HEK293 (cell line): ENCODE results near the gene DENND6B.

ENCODE experiments used
- ZNF660 ChIP-seq: fragments of 450-650 bp; IDR thresholded peaks from 2 replicates; pipeline ENCODE4 v1.5.1; 2018; ENCODE audit warnings: missing biosample characterization, mild to moderate bottlenecking, missing genetic modification characterization
- TF ChIP-seq, protein P1 (sequence below): fragments of 450-650 bp; formaldehyde crosslinking; IDR thresholded peaks from 2 replicates; pipeline ENCODE4 v1.5.1; 2016; ENCODE audit warnings: missing biosample characterization, missing genetic modification characterization
- TF ChIP-seq, protein P2 (sequence below): fragments of 450-650 bp; formaldehyde crosslinking; IDR thresholded peaks from 2 replicates; pipeline ENCODE4 v1.5.1; 2016; ENCODE audit warnings: missing biosample characterization, missing genetic modification characterization

DNA sequence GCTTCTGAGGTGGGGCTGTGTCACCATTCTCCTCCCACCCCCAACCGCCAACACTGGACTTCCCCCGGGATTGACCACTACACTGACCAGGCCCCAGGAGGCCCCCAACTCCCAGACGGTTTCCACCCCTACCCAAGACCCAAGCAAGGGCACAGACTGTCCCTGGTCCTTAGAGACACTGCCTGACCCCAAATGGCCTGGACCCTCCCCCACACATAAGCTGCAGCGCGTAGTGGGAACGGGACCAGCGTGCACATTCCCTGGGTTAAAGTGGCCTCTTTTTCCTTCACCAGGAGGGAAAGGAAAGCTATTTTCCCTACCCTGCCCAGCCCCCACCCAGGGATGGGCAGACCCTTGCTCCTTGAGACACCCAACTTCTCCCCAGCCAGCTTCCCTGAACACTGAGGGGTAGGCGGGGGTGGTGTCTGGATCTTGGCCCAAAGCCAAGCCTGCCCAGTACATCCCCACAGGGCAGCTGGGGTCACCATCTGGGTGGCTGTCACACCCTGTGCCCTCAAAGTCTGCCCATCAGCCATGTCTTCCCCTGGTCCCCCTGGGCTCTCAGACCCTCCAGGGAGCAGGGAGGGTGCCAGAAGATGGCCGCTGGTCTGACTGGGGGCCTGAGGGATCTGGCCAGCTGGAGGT is 63.7 kb downstream of the DENND6B start:
- TF ChIP-seq, protein P1, sequence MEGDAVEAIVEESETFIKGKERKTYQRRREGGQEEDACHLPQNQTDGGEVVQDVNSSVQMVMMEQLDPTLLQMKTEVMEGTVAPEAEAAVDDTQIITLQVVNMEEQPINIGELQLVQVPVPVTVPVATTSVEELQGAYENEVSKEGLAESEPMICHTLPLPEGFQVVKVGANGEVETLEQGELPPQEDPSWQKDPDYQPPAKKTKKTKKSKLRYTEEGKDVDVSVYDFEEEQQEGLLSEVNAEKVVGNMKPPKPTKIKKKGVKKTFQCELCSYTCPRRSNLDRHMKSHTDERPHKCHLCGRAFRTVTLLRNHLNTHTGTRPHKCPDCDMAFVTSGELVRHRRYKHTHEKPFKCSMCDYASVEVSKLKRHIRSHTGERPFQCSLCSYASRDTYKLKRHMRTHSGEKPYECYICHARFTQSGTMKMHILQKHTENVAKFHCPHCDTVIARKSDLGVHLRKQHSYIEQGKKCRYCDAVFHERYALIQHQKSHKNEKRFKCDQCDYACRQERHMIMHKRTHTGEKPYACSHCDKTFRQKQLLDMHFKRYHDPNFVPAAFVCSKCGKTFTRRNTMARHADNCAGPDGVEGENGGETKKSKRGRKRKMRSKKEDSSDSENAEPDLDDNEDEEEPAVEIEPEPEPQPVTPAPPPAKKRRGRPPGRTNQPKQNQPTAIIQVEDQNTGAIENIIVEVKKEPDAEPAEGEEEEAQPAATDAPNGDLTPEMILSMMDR (tag by site-specific recombination), result no peak
- no peak for TF ChIP-seq ZNF660 (tag by site-specific recombination)
- TF ChIP-seq, protein P2, sequence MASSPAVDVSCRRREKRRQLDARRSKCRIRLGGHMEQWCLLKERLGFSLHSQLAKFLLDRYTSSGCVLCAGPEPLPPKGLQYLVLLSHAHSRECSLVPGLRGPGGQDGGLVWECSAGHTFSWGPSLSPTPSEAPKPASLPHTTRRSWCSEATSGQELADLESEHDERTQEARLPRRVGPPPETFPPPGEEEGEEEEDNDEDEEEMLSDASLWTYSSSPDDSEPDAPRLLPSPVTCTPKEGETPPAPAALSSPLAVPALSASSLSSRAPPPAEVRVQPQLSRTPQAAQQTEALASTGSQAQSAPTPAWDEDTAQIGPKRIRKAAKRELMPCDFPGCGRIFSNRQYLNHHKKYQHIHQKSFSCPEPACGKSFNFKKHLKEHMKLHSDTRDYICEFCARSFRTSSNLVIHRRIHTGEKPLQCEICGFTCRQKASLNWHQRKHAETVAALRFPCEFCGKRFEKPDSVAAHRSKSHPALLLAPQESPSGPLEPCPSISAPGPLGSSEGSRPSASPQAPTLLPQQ (tag by site-specific recombination), result no peak
